Heart left ventricle (tissue), 13 donors: ENCODE measurements around the gene ANKS3.

ENCODE experiments used
- POLR2A ChIP-seq, 2 donors: fragments of 450-650 bp; IDR thresholded peaks; one replicate each; pipeline ENCODE4 v1.6.1; 2017; ENCODE audit warnings: antibody characterized with exemption in 2 of 2, mild to moderate bottlenecking in 2 of 2, moderate library complexity in 2 of 2
- TF ChIP-seq, protein P1 (sequence below), 12 donors: fragments of 200-600 bp; sonication (generic) in 4 of 12; IDR thresholded peaks; one replicate each; pipeline versions ENCODE4 v1.5.0 to v1.8.0; 2018 to 2022; ENCODE audit warnings: antibody characterized with exemption in 12 of 12, mild to moderate bottlenecking in 5 of 12
- donor health status: ischemic (EF 13 %, LVEDD 7.1; RV severe dilation, severe dysfunction).
- donor health status: DM: no; HTN: yes; CAD: no.
- donor health status: DM: no; HTN: no; CAD: no.
- donor health status: ischemic (EF 25% LVEDD 6.9; RV normal size, moderate dysfunction).
- donor health status: ischemic (EF 25% LVEDD 5.7; RV mildly dilated, moderate dysfunction).
- donor health status: ischemic (EF 35%, LVEDD 5.7; RV mildly dilated, moderate dysfunction).
- donor health status: nonischemic (EF 11% LVEDD 7.7; RV severe dilation, severe dysfunction).
- donor health status: DM: yes; HTN: yes; CAD: no.
- donor health status: PGD.
- donor health status: ischemic (EF 29% LVEDD 5.4; RV normal size, mild dysfunction).
- donor health status: nonischemic (EF 23%, LVEDD 6.1; RV moderate dilation, normal function).

- TF ChIP-seq, protein P1, sequence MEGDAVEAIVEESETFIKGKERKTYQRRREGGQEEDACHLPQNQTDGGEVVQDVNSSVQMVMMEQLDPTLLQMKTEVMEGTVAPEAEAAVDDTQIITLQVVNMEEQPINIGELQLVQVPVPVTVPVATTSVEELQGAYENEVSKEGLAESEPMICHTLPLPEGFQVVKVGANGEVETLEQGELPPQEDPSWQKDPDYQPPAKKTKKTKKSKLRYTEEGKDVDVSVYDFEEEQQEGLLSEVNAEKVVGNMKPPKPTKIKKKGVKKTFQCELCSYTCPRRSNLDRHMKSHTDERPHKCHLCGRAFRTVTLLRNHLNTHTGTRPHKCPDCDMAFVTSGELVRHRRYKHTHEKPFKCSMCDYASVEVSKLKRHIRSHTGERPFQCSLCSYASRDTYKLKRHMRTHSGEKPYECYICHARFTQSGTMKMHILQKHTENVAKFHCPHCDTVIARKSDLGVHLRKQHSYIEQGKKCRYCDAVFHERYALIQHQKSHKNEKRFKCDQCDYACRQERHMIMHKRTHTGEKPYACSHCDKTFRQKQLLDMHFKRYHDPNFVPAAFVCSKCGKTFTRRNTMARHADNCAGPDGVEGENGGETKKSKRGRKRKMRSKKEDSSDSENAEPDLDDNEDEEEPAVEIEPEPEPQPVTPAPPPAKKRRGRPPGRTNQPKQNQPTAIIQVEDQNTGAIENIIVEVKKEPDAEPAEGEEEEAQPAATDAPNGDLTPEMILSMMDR (IDR thresholded peaks at IDR 0.05): no peak
- TF ChIP-seq POLR2A (IDR thresholded peaks at IDR 0.05): no peak
Observed at GRCh38 chr16:4675864-4676786, 57.9 kb downstream of the ANKS3 start.
